Prostate gland (tissue), 2 donors: Measurements from ENCODE around the gene FKBP1B. TPM values are rescaled to one million over a fixed set of nuclear protein-coding genes. Genes with fewer than 3 reads are reported as not detected.

Source experiments
- DNase-seq: peaks from one replicate; pipeline ENCODE4 v3.0.0-alpha.2; 2019; ENCODE audit warnings: low spot score
- H3K27ac ChIP-seq, 2 donors: fragments of 200-600 bp; sonication (generic); 2 replicates each; pipeline ENCODE4 v1.5.1; 2017 to 2019
- H3K27me3 ChIP-seq: fragments of 200-600 bp; sonication (generic); replicated peaks from 2 replicates; pipeline ENCODE4 v1.5.1; 2019; ENCODE audit not compliant: insufficient read depth
- H3K36me3 ChIP-seq, 2 donors: fragments of 200-600 bp; sonication (generic); 1 replicate in 1 of 2; 2 replicates in 1 of 2; pipeline versions ENCODE4 v1.5.1 to v1.8.1; 2017 to 2019
- H3K4me1 ChIP-seq: fragments of 200-600 bp; sonication (generic); replicated peaks from 2 replicates; pipeline ENCODE4 v1.5.1; 2019
- H3K4me3 ChIP-seq, 2 donors: fragments of 200-600 bp; sonication (generic); 2 replicates each; pipeline ENCODE4 v1.5.1; 2017 to 2019
- H3K9me3 ChIP-seq: fragments of 200-600 bp; sonication (generic); 2 replicates; pipeline ENCODE4 v1.5.1; 2017
- CTCF ChIP-seq, 4 experiments: fragments of 200-600 bp in 2 of 4; fragments of 450-650 bp in 2 of 4; sonication (generic) in 2 of 4; IDR thresholded peaks; 1 replicate in 3 of 4; 2 replicates in 1 of 4; pipeline ENCODE4 v1.5.1; 2016 to 2019; ENCODE audit warnings: antibody characterized with exemption in 4 of 4, mild to moderate bottlenecking in 2 of 4, moderate library complexity in 2 of 4
- POLR2A ChIP-seq: fragments of 450-650 bp; IDR thresholded peaks from one replicate; pipeline ENCODE4 v1.6.1; 2016; ENCODE audit warnings: antibody characterized with exemption, mild to moderate bottlenecking
- POLR2AphosphoS5 ChIP-seq: sonication (generic); formaldehyde crosslinking; IDR thresholded peaks from one replicate; pipeline ENCODE4 v1.6.1; 2017; ENCODE audit warnings: antibody characterized with exemption
- WGBS: methylation state at CpG from one replicate; pipeline ENCODE4 v1.1.5; 2018; 5-methylcytosine and 5-hydroxymethylcytosine counted together
- intact Hi-C: fragments of 100-400 bp; cut with DNase I; formaldehyde crosslinking; loops from one replicate; pipeline ENCODE4 v1.14.2; 2022
- total RNA-seq, 2 donors: library from RNA; depleted of rRNA; stranded (reverse); fragments of >200 nt; gene quantifications; one replicate each; pipeline ENCODE4 v1.1.0, GENCODE V29; 2016

Gene FKBP1B
- total RNA-seq, 2 donors from 2014 or later, result 8.5 to 8.6 TPM

- no peak for DNase-seq
- H3K4me3 ChIP-seq, result no peak overlapping the region
- no peaks in the 10 kb centered on the region for H3K4me1 ChIP-seq
- H3K9me3 ChIP-seq, result no peaks in the 10 kb centered on the region
- H3K36me3 ChIP-seq, result no peaks in the 10 kb centered on the region
- H3K27me3 ChIP-seq, result no peaks in the 10 kb centered on the region
- intact Hi-C loops, result no loop called here
- no peak overlapping the region for H3K27ac ChIP-seq
- WGBS, result 85% methylated on average over 9 of the region's 9 CpGs
- TF ChIP-seq POLR2AphosphoS5 (no peak), POLR2A (no peak), CTCF (IDR thresholded peaks at IDR 0.05) (no peak)
Measured at GRCh38 chr2:24018241-24018640, 31.3 kb upstream of the FKBP1B start.

- Histone ChIP-seq H3K36me3 (no peaks in the 10 kb centered on the region), H3K4me1 (no peaks in the 10 kb centered on the region), H3K4me3 (no peak overlapping the region), H3K27me3 (no peaks in the 10 kb centered on the region), H3K9me3 (no peaks in the 10 kb centered on the region), H3K27ac (no peak overlapping the region)
- intact Hi-C loops, result no loop called here
- no peak for TF ChIP-seq POLR2AphosphoS5
- TF ChIP-seq POLR2A, result no peak
- no peak for TF ChIP-seq CTCF (IDR thresholded peaks at IDR 0.05)
- WGBS, result 74% methylated on average over 5 of the region's 5 CpGs
- no peak for DNase-seq
Measured at GRCh38 chr2:24019729-24020128, 29.8 kb upstream of the FKBP1B start.

- no peaks in the 10 kb centered on the region for H3K27me3 ChIP-seq
- H3K27ac ChIP-seq, result no peak overlapping the region
- DNase-seq, result no peak
- no peak overlapping the region for H3K4me3 ChIP-seq
- intact Hi-C loops, result no loop called here
- TF ChIP-seq POLR2AphosphoS5, result no peak
- TF ChIP-seq POLR2A, result no peak
- TF ChIP-seq CTCF (IDR thresholded peaks at IDR 0.05), result no peak
- H3K36me3 ChIP-seq, result no peaks in the 10 kb centered on the region
- no peaks in the 10 kb centered on the region for H3K9me3 ChIP-seq
- H3K4me1 ChIP-seq, result no peaks in the 10 kb centered on the region
- WGBS, result 71% methylated on average over 4 of the region's 4 CpGs
Measured at GRCh38 chr2:24020244-24020643, 29.3 kb upstream of the FKBP1B start.

GRCh38 chr2:24021122-24021998 lies 28.2 kb upstream of the FKBP1B start:
- Histone ChIP-seq H3K4me1 (no peaks in the 10 kb centered on the region), H3K4me3 (no peak overlapping the region), H3K36me3 (no peaks in the 10 kb centered on the region), H3K27ac (no peak overlapping the region), H3K27me3 (no peaks in the 10 kb centered on the region), H3K9me3 (no peaks in the 10 kb centered on the region)
- intact Hi-C loops, result no loop called here
- 80% methylated on average over 17 of the region's 19 CpGs for WGBS
- DNase-seq, result no peak
- TF ChIP-seq CTCF (IDR thresholded peaks at IDR 0.05) (no peak), POLR2AphosphoS5 (no peak), POLR2A (no peak)
